Activated CD4-positive, alpha-beta T cell treated with anti-CD3 and anti-CD28 coated beads, Interleukin-2, amount 50 U/mL, for 4 hours (primary cell): ENCODE data around the gene PTPN4.

ENCODE experiments used
- DNase-seq, 2 experiments: peaks; one replicate each; pipeline ENCODE4 v3.0.0-alpha.2; 2020

PTPN4 gene

GRCh38 chr2:120029672-120030640 is 270.2 kb downstream of the PTPN4 start:
- no peak for DNase-seq

- DNase-seq = no peak
Measured at GRCh38 chr2:120032297-120032696, 272.6 kb downstream of the PTPN4 start.
